ENCODE results near the gene FKBP11. TPM values are rescaled to one million over a fixed set of nuclear protein-coding genes. Genes with fewer than 3 reads are reported as not detected.

The FKBP11 gene
- total RNA-seq (ENCODE audit: low replicate concordance), result 12.6 and 18.2 TPM in 2 replicates

- Histone ChIP-seq H3K9ac (no peak within 1 kb of the TSS), H3K9me3 (ENCODE audit: low read depth) (no peaks in the 10 kb centered on the region), H3F3A (ENCODE audit: low read depth) (peaks cover 22% of the 10 kb centered on the region), H2AFZ (replicated peaks) (peak within 1 kb of the TSS; percentile 12), H3K4me3 (peak within 1 kb of the TSS; percentile 60), H4K20me1 (ENCODE audit: low read depth) (peaks cover 53% of the 10 kb centered on the region), H3K36me3 (peaks cover 5% of the 10 kb centered on the region), H3K4me2 (peak within 1 kb of the TSS; percentile 94), H3K27ac (no peak within 1 kb of the TSS), H3K4me1 (no peaks in the 10 kb centered on the region), H3K79me2 (ENCODE audit: low read depth) (no peaks in the 10 kb centered on the region), H3K27me3 (no peaks in the 10 kb centered on the region)
- no peaks in the 10 kb centered on the region for H3K27me3 Mint-ChIP-seq (ENCODE audit: insufficient read depth, low read depth)
- peak within 1 kb of the TSS; percentile 42 for H3K27ac Mint-ChIP-seq
- TF ChIP-seq EZH2phosphoT487 (IDR thresholded peaks at IDR 0.05) (no peak), EZH2 (IDR thresholded peaks at IDR 0.05) (no peak), CTCF (IDR thresholded peaks at IDR 0.05) (no peak)
- H3K4me1 Mint-ChIP-seq, result no peaks in the 10 kb centered on the region
- H3K9me3 Mint-ChIP-seq, result no peaks in the 10 kb centered on the region
- peak; percentile 60 for DNase-seq (ENCODE audit: low spot score)
- H3K4me3 Mint-ChIP-seq, result no peak within 1 kb of the TSS
- H3K36me3 Mint-ChIP-seq, result peaks cover 49% of the 10 kb centered on the region
Observed at GRCh38 chr12:48925304-48926011, at the start of gene FKBP11. Gene FKBP11 (minus strand): TSS chr12:48925492. CDS start chr12:48925428, 64 bp downstream.

DNA sequence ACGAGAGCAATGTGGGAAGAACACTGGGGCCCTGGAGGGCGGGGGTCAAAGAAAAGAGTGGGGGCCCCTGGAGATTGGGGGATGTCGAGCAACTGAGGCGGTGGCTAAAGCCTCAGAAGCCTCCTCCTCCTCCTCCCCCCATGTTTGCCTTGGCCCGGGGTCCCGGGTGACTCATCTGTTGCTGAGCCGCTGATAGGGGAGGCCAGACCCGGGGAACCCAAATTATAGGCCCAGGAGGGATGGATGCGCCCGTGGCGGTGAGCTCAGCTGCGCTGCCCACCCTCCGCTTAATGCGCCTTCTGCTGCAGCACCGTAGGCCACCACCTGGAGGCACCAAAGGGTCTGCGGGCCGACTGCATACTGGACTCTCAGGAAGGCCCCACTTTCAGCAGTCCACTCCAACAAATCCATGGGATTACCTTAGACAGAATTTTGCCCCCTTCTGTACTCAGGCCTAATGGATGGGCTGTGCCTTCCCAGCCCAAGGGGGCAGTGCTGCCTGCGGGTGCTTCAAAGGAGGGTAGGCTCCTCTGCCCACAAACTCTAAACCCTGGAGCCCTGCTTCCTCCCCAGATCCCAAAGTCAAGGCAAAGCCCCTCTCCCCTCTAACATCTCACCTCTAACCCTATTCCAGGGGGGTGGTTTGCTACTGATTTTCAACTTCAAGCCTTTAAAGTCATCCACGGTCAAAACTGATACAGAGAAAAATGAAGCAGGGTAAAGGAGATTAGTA lies 48.8 kb upstream of the FKBP11 start:
- H3K9me3 Mint-ChIP-seq, result peaks cover 5% of the 10 kb centered on the region
- H3K27ac ChIP-seq, result no peak overlapping the region
- peak overlapping the region; percentile 41 for H3K4me3 Mint-ChIP-seq
- H2AFZ ChIP-seq (replicated peaks), result no peak overlapping the region
- peaks cover 83% of the 10 kb centered on the region for H3K27me3 Mint-ChIP-seq (ENCODE audit: insufficient read depth, low read depth)
- peak; percentile 79 for DNase-seq (ENCODE audit: low spot score)
- peaks cover 23% of the 10 kb centered on the region for H3K4me1 ChIP-seq
- H3K4me2 ChIP-seq, result no peak overlapping the region
- no peaks in the 10 kb centered on the region for H3K36me3 Mint-ChIP-seq
- no peak overlapping the region for H3K9ac ChIP-seq
- no peaks in the 10 kb centered on the region for H3K9me3 ChIP-seq (ENCODE audit: low read depth)
- H3F3A ChIP-seq (ENCODE audit: low read depth), result peaks cover 19% of the 10 kb centered on the region
- H3K4me1 Mint-ChIP-seq, result peaks cover 45% of the 10 kb centered on the region
- H3K79me2 ChIP-seq (ENCODE audit: low read depth), result no peaks in the 10 kb centered on the region
- peaks cover 100% of the 10 kb centered on the region for H3K27me3 ChIP-seq
- TF ChIP-seq EZH2phosphoT487 (IDR thresholded peaks at IDR 0.05) (no peak), CTCF (IDR thresholded peaks at IDR 0.05) (peak; percentile 66), EZH2 (IDR thresholded peaks at IDR 0.05) (peak; percentile 56)
- H3K36me3 ChIP-seq, result no peaks in the 10 kb centered on the region
- no peak overlapping the region for H3K4me3 ChIP-seq
- H3K27ac Mint-ChIP-seq, result no peak overlapping the region
- peaks cover 63% of the 10 kb centered on the region for H4K20me1 ChIP-seq (ENCODE audit: low read depth)

DNA sequence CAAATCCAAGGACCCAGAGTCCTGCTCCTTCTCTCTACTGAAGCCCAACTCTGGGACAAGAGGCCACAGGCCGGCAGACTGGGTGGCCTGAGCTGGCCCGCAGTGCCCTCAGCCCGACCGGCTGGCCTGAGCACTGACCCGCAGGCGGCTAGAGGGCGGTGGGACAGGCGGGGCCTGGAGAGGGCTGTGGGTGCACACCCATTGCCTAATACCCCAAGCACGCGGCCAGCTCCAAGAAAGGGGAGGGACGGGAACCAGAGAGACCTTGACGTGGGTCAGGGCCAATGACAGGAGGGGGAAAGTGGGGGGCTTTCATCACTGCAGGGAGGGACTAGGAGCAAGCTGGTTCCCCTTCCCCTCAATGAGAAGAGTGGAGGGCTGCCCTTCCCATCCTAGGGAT lies 48.2 kb upstream of the FKBP11 start:
- H3K79me2 ChIP-seq (ENCODE audit: low read depth), result no peaks in the 10 kb centered on the region
- peaks cover 23% of the 10 kb centered on the region for H3F3A ChIP-seq (ENCODE audit: low read depth)
- peaks cover 45% of the 10 kb centered on the region for H3K4me1 Mint-ChIP-seq
- no peaks in the 10 kb centered on the region for H3K9me3 ChIP-seq (ENCODE audit: low read depth)
- DNase-seq (ENCODE audit: low spot score), result peak; percentile 48
- H3K27ac ChIP-seq, result no peak overlapping the region
- peaks cover 5% of the 10 kb centered on the region for H3K9me3 Mint-ChIP-seq
- H3K4me1 ChIP-seq, result peaks cover 27% of the 10 kb centered on the region
- H3K27me3 ChIP-seq, result peaks cover 100% of the 10 kb centered on the region
- H2AFZ ChIP-seq (replicated peaks), result no peak overlapping the region
- no peak overlapping the region for H3K4me2 ChIP-seq
- H3K4me3 Mint-ChIP-seq, result peak overlapping the region; percentile 41
- H3K27me3 Mint-ChIP-seq (ENCODE audit: insufficient read depth, low read depth), result peaks cover 84% of the 10 kb centered on the region
- no peak overlapping the region for H3K4me3 ChIP-seq
- H3K36me3 Mint-ChIP-seq, result no peaks in the 10 kb centered on the region
- no peaks in the 10 kb centered on the region for H3K36me3 ChIP-seq
- TF ChIP-seq EZH2phosphoT487 (IDR thresholded peaks at IDR 0.05), result no peak
- peak; percentile 3 for TF ChIP-seq EZH2 (IDR thresholded peaks at IDR 0.05)
- no peak overlapping the region for H3K27ac Mint-ChIP-seq
- no peak overlapping the region for H3K9ac ChIP-seq
- H4K20me1 ChIP-seq (ENCODE audit: low read depth), result peaks cover 57% of the 10 kb centered on the region
